ENCODE results near the gene BEND5.

GRCh38 chr1:48725341-48726046, 51.2 kb downstream of the BEND5 start:
- TF ChIP-seq CTCF (IDR thresholded peaks at IDR 0.05) (no peak), POLR2A (IDR thresholded peaks at IDR 0.05; ENCODE audit: low read depth) (no peak), EP300 (IDR thresholded peaks at IDR 0.05) (no peak), POLR2AphosphoS5 (IDR thresholded peaks at IDR 0.05) (no peak)

All from esophagus muscularis mucosa (tissue), 4 donors.